ENCODE measurements around the gene FLT3LG.

- TF ChIP-seq, protein P1, sequence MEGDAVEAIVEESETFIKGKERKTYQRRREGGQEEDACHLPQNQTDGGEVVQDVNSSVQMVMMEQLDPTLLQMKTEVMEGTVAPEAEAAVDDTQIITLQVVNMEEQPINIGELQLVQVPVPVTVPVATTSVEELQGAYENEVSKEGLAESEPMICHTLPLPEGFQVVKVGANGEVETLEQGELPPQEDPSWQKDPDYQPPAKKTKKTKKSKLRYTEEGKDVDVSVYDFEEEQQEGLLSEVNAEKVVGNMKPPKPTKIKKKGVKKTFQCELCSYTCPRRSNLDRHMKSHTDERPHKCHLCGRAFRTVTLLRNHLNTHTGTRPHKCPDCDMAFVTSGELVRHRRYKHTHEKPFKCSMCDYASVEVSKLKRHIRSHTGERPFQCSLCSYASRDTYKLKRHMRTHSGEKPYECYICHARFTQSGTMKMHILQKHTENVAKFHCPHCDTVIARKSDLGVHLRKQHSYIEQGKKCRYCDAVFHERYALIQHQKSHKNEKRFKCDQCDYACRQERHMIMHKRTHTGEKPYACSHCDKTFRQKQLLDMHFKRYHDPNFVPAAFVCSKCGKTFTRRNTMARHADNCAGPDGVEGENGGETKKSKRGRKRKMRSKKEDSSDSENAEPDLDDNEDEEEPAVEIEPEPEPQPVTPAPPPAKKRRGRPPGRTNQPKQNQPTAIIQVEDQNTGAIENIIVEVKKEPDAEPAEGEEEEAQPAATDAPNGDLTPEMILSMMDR (IDR thresholded peaks at IDR 0.05; ENCODE audit: low read depth, low read length), result no peak
- TF ChIP-seq EZH2phosphoT487 (IDR thresholded peaks at IDR 0.05; ENCODE audit: low read depth), result no peak
Observed at GRCh38 chr19:49425922-49426592, 48.0 kb upstream of the FLT3LG start.

Data from OCI-LY3 (cell line).